ENCODE data around the gene JSRP1.

- no peak for TF ChIP-seq POLR2A (IDR thresholded peaks at IDR 0.05; ENCODE audit: low read depth, low read length)
- no peak for TF ChIP-seq POLR2AphosphoS5 (IDR thresholded peaks at IDR 0.05; ENCODE audit: low read depth, low read length)
- TF ChIP-seq TAF1 (IDR thresholded peaks at IDR 0.05; ENCODE audit: low read depth, low read length): no peak
- no peak for TF ChIP-seq POU2F2 (IDR thresholded peaks at IDR 0.05; ENCODE audit: low read depth, low read length)
Observed at GRCh38 chr19:2237869-2238153, 18.4 kb downstream of the JSRP1 start.

All from GM12891 (cell line).